Trophoblast cell (in vitro differentiated cells and primary cell): ENCODE data around the gene DENND4A.

Experiments used
- DNase-seq, 2 donors: peaks; one replicate each; pipeline ENCODE4 v3.0.0-alpha.2; 2016
- H2AFZ ChIP-seq: 2 replicates; pipeline ENCODE4 v1.6.1; 2013; ENCODE audit warnings: low read length, moderate library complexity, mild to moderate bottlenecking; ENCODE audit not compliant: insufficient read depth, poor library complexity
- H2AK5ac ChIP-seq: 2 replicates; pipeline ENCODE4 v1.6.1; 2013; ENCODE audit warnings: mild to moderate bottlenecking, low read length
- H2BK120ac ChIP-seq: 2 replicates; pipeline ENCODE4 v1.6.1; 2013; ENCODE audit warnings: low read length, mild to moderate bottlenecking, moderate library complexity; ENCODE audit not compliant: insufficient read depth, poor library complexity
- H2BK12ac ChIP-seq: 2 replicates; pipeline ENCODE4 v1.6.1; 2013; ENCODE audit warnings: mild to moderate bottlenecking, low read length, moderate library complexity
- H2BK5ac ChIP-seq: 2 replicates; pipeline ENCODE4 v1.6.1; 2013; ENCODE audit warnings: low read length, low read depth, moderate library complexity, mild to moderate bottlenecking; ENCODE audit not compliant: poor library complexity
- H3K14ac ChIP-seq: 2 replicates; pipeline ENCODE4 v1.6.1; 2013; ENCODE audit warnings: mild to moderate bottlenecking, low read length
- H3K18ac ChIP-seq: 2 replicates; pipeline ENCODE4 v1.6.1; 2013; ENCODE audit warnings: mild to moderate bottlenecking, low read length
- H3K23ac ChIP-seq: 2 replicates; pipeline ENCODE4 v1.6.1; 2013; ENCODE audit warnings: low read length
- H3K27ac ChIP-seq: 2 replicates; pipeline ENCODE4 v1.5.1; 2013; ENCODE audit warnings: low read depth, mild to moderate bottlenecking, inconsistent platforms, low read length, moderate library complexity
- H3K27me3 ChIP-seq: 2 replicates; pipeline ENCODE4 v1.6.1; 2013; ENCODE audit warnings: inconsistent platforms, mild to moderate bottlenecking, low read length, moderate library complexity; ENCODE audit not compliant: insufficient read depth
- H3K36me3 ChIP-seq, 2 experiments: 1 replicate in 1 of 2; 2 replicates in 1 of 2; pipeline ENCODE4 v1.6.1; 2013; ENCODE audit warnings: low read length in 2 of 2, mild to moderate bottlenecking in 2 of 2, moderate library complexity in 1 of 2; ENCODE audit not compliant: insufficient read depth in 2 of 2, control insufficient read depth in 1 of 2
- H3K4ac ChIP-seq: 2 replicates; pipeline ENCODE4 v1.6.1; 2013; ENCODE audit warnings: low read depth, mild to moderate bottlenecking, low read length, moderate library complexity
- H3K4me1 ChIP-seq, 2 experiments: 1 replicate in 1 of 2; 2 replicates in 1 of 2; pipeline ENCODE4 v1.6.1; 2013; ENCODE audit warnings: low read length in 2 of 2, mild to moderate bottlenecking in 2 of 2, moderate library complexity in 1 of 2; ENCODE audit not compliant: insufficient read depth in 2 of 2, control insufficient read depth in 1 of 2
- H3K4me2 ChIP-seq: 2 replicates; pipeline ENCODE4 v1.6.1; 2013; ENCODE audit warnings: inconsistent platforms, mild to moderate bottlenecking, low read length, moderate library complexity
- H3K4me3 ChIP-seq: 2 replicates; pipeline ENCODE4 v1.5.1; 2013; ENCODE audit warnings: mild to moderate bottlenecking, low read depth, low read length, inconsistent platforms
- H3K79me1 ChIP-seq: one replicate; pipeline ENCODE4 v1.6.1; 2013; ENCODE audit warnings: low read length
- H3K79me2 ChIP-seq: 2 replicates; pipeline ENCODE4 v1.6.1; 2013; ENCODE audit warnings: low read length, mild to moderate bottlenecking; ENCODE audit not compliant: control insufficient read depth, insufficient read depth, poor library complexity
- H3K9ac ChIP-seq: 2 replicates; pipeline ENCODE4 v1.6.1; 2013; ENCODE audit warnings: mild to moderate bottlenecking, low read length
- H3K9me3 ChIP-seq: 2 replicates; pipeline ENCODE4 v1.6.1; 2013; ENCODE audit warnings: low read depth, mild to moderate bottlenecking, control low read depth, inconsistent platforms, low read length; ENCODE audit not compliant: insufficient read depth
- H4K12ac ChIP-seq: 2 replicates; pipeline ENCODE4 v1.6.1; 2013; ENCODE audit warnings: low read depth, mild to moderate bottlenecking, low read length, moderate library complexity
- H4K8ac ChIP-seq: 2 replicates; pipeline ENCODE4 v1.6.1; 2013; ENCODE audit warnings: low read depth, mild to moderate bottlenecking, low read length, moderate library complexity
- H4K91ac ChIP-seq: one replicate; pipeline ENCODE4 v1.6.1; 2013; ENCODE audit warnings: low read depth, mild to moderate bottlenecking, low read length, moderate library complexity
- WGBS: extraction: QIAGEN DNeasy Blood & Tissue Kit; methylation state at CpG from one replicate; pipeline ENCODE4 v1.1.7; 2013; ENCODE audit warnings: missing lambda C conversion rate; ENCODE audit not compliant: insufficient read length, insufficient coverage; ENCODE audit errors: extremely low coverage; 5-methylcytosine and 5-hydroxymethylcytosine counted together

The DENND4A gene

DNA sequence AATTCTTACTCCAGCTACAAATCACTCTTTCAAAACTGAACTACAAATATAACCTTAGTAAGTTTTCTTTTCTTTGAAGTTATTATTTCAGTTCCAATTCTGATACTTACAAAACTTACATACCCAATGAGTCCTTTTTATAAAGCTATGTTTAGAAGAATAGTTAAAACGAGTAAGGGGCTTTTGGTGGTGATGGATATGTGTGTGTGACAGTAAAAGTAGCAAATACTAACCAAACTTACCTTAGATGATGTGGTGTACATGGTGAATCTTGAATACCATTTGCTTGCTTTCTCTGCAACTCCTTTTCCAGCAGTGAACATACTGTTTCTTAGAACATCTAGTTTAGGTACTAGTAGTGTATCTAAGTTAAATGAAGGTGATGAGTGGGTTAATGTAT lies 101.9 kb downstream of the DENND4A start:
- Histone ChIP-seq H4K8ac (no peak overlapping the region), H3K9me3 (no peaks in the 10 kb centered on the region), H2BK12ac (no peak overlapping the region), H3K79me1 (no peaks in the 10 kb centered on the region), H4K91ac (no peak overlapping the region), H3K36me3 (peaks cover 0 to 2% of the 10 kb centered on the region in 2 experiments), H3K4me3 (no peak overlapping the region), H2BK5ac (no peak overlapping the region), H3K79me2 (no peaks in the 10 kb centered on the region), H3K4ac (no peak overlapping the region), H2AK5ac (no peak overlapping the region), H3K23ac (no peak overlapping the region), H3K4me1 (no peaks in the 10 kb centered on the region), H3K9ac (no peak overlapping the region), H3K27ac (no peak overlapping the region), H4K12ac (no peak overlapping the region), H2BK120ac (no peak overlapping the region), H3K27me3 (no peaks in the 10 kb centered on the region), H3K18ac (no peak overlapping the region), H2AFZ (no peak overlapping the region), H3K4me2 (no peak overlapping the region), H3K14ac (no peak overlapping the region)
- WGBS, result no CpG with 5 or more reads among the region's 1 CpG
- no peak for DNase-seq

DNA sequence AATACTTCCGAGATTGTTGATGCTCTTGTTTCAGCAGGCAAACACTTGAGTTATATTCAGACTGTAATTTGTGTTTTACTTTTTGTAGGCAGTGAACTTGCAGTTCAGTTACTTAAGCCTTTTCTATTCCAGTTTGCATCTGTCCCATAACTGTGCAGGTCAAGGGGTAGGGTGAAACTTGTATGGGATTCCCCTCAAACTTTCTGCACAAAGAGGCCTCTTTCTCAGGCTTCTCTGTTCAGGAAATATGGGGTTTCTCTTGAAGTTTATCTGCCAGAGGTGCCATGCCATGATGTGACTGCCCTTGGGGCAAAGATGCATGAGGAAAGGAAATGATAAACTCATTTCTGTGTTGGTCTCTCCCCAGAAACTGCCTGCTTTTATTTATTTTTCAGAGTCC lies 103.6 kb downstream of the DENND4A start:
- H3K4me3 ChIP-seq, result no peak overlapping the region
- H3K4ac ChIP-seq, result no peak overlapping the region
- no peak overlapping the region for H4K91ac ChIP-seq
- peaks cover 0 to 2% of the 10 kb centered on the region in 2 experiments for H3K36me3 ChIP-seq
- H3K27me3 ChIP-seq, result no peaks in the 10 kb centered on the region
- no peak for DNase-seq
- no peak overlapping the region for H4K12ac ChIP-seq
- no peak overlapping the region for H2BK120ac ChIP-seq
- no peaks in the 10 kb centered on the region for H3K79me1 ChIP-seq
- H3K27ac ChIP-seq, result no peak overlapping the region
- WGBS, result no CpG with 5 or more reads among the region's 1 CpG
- no peak overlapping the region for H2BK12ac ChIP-seq
- no peaks in the 10 kb centered on the region for H3K4me1 ChIP-seq
- H3K9ac ChIP-seq, result no peak overlapping the region
- no peak overlapping the region for H2AFZ ChIP-seq
- H2AK5ac ChIP-seq, result no peak overlapping the region
- H3K79me2 ChIP-seq, result no peaks in the 10 kb centered on the region
- H3K18ac ChIP-seq, result no peak overlapping the region
- H3K4me2 ChIP-seq, result no peak overlapping the region
- H4K8ac ChIP-seq, result no peak overlapping the region
- no peak overlapping the region for H3K14ac ChIP-seq
- H3K23ac ChIP-seq, result no peak overlapping the region
- H2BK5ac ChIP-seq, result no peak overlapping the region
- no peaks in the 10 kb centered on the region for H3K9me3 ChIP-seq

DNA sequence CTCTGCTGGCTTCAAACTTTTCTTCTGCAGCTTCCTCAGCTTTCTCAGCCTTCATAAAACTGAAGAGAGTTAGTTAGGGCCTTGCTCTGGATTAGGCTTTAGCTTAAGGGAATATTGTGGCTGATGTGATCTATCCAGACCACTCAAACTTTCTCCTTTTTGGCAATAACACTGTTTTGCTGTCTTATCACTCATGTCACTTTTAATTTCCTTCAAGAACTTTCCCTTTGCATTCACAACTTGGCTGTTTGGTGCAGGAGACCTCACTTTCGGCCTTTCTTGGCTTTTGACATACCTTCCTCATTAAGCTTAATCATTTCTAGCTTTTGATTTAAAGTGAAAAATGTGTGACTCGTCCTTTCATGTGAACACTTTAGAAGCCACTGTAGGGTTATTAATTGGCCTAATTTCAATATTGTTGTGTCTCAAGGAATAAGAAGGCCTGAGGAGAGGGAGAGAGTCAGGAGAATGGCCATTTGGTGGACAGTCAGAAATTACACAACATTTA lies 109.6 kb downstream of the DENND4A start:
- no peak overlapping the region for H2BK12ac ChIP-seq
- H3K27me3 ChIP-seq, result no peaks in the 10 kb centered on the region
- H3K4me3 ChIP-seq, result no peak overlapping the region
- no peaks in the 10 kb centered on the region for H3K79me2 ChIP-seq
- H3K9me3 ChIP-seq, result no peaks in the 10 kb centered on the region
- no CpG with 5 or more reads among the region's 2 CpGs for WGBS
- no peak overlapping the region for H2BK5ac ChIP-seq
- no peak overlapping the region for H3K18ac ChIP-seq
- H3K14ac ChIP-seq, result no peak overlapping the region
- H3K27ac ChIP-seq, result no peak overlapping the region
- no peak for DNase-seq
- H4K8ac ChIP-seq, result no peak overlapping the region
- no peaks in the 10 kb centered on the region for H3K36me3 ChIP-seq
- H2AFZ ChIP-seq, result no peak overlapping the region
- no peak overlapping the region for H4K91ac ChIP-seq
- H3K79me1 ChIP-seq, result no peaks in the 10 kb centered on the region
- H4K12ac ChIP-seq, result no peak overlapping the region
- H3K9ac ChIP-seq, result no peak overlapping the region
- no peak overlapping the region for H2BK120ac ChIP-seq
- no peak overlapping the region for H2AK5ac ChIP-seq
- no peak overlapping the region for H3K4me2 ChIP-seq
- H3K4me1 ChIP-seq, result no peaks in the 10 kb centered on the region
- H3K23ac ChIP-seq, result no peak overlapping the region
- H3K4ac ChIP-seq, result no peak overlapping the region

DNA sequence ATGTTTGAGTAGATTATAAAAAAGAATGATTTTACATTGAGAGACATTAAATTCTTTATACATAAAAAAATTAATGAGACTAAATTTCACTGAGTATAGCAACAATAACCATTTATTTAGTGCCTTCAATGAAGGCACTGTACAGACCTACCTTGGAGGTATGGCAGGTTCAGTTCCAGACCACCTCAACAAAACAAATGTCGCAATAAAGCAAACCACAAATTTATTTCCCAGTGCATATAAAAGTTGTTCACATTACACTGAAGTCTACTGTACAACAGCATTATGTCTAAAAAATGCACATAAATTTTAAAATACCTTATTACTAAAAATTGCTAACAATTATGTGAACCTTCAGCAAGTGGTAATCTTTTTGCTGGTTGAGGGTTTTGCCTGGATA lies 111.5 kb downstream of the DENND4A start:
- Histone ChIP-seq H4K12ac (no peak overlapping the region), H3K23ac (no peak overlapping the region), H3K4ac (no peak overlapping the region), H3K4me3 (no peak overlapping the region), H3K9ac (no peak overlapping the region), H4K8ac (no peak overlapping the region), H3K4me2 (no peak overlapping the region), H3K79me2 (no peaks in the 10 kb centered on the region), H3K36me3 (no peaks in the 10 kb centered on the region), H2BK5ac (no peak overlapping the region), H3K27me3 (no peaks in the 10 kb centered on the region), H3K79me1 (no peaks in the 10 kb centered on the region), H3K27ac (no peak overlapping the region), H2AFZ (no peak overlapping the region), H2AK5ac (no peak overlapping the region), H3K14ac (no peak overlapping the region), H3K9me3 (no peaks in the 10 kb centered on the region), H4K91ac (no peak overlapping the region), H3K4me1 (no peaks in the 10 kb centered on the region), H3K18ac (no peak overlapping the region), H2BK12ac (no peak overlapping the region), H2BK120ac (no peak overlapping the region)
- no CpG with 5 or more reads among the region's 1 CpG for WGBS
- no peak for DNase-seq
